Muscle of leg (tissue), 16 donors: ENCODE data around the gene SPIB. TPM values are rescaled to one million over a fixed set of nuclear protein-coding genes. Genes with fewer than 3 reads are reported as not detected.

Experiments used
- DNase-seq: peaks from one replicate; pipeline ENCODE4 v3.0.0; 2013
- H3K27ac ChIP-seq: one replicate; pipeline ENCODE4 v1.5.1; 2013; ENCODE audit warnings: mild to moderate bottlenecking, low read length, control low read depth
- H3K27me3 ChIP-seq: one replicate; pipeline ENCODE4 v1.6.1; 2013; ENCODE audit warnings: low read length; ENCODE audit not compliant: control insufficient read depth, insufficient read depth
- H3K36me3 ChIP-seq: one replicate; pipeline ENCODE4 v1.6.1; 2013; ENCODE audit warnings: low read length; ENCODE audit not compliant: control insufficient read depth, insufficient read depth
- H3K4me1 ChIP-seq: one replicate; pipeline ENCODE4 v1.6.1; 2013; ENCODE audit warnings: low read length; ENCODE audit not compliant: control insufficient read depth, insufficient read depth
- H3K4me3 ChIP-seq: one replicate; pipeline ENCODE4 v1.5.1; 2013; ENCODE audit warnings: low read length, control low read depth
- H3K9me3 ChIP-seq: replicated peaks from 2 replicates; pipeline ENCODE4 v1.6.1; 2013; ENCODE audit warnings: low read depth, low read length; ENCODE audit not compliant: control insufficient read depth
- WGBS: methylation state at CpG from one replicate; pipeline ENCODE4 v1.1.5; 2013; ENCODE audit warnings: missing lambda C conversion rate; ENCODE audit not compliant: insufficient coverage; 5-methylcytosine and 5-hydroxymethylcytosine counted together
- long read RNA-seq, 11 donors: transcript quantifications; one replicate each; lab custom pipeline, GENCODE V29; 2026
- polyA plus RNA-seq, 8 donors: library from polyadenylated mRNA; unstranded; fragments of 120-200 nt; gene quantifications; one replicate each; pipeline versions ENCODE4 v1.2.1 to v1.2.3, GENCODE V29; 2013; ENCODE audit warnings: inconsistent platforms in 1 of 8, low replicate concordance in 1 of 8; ENCODE audit not compliant: insufficient read length in 8 of 8, insufficient read depth in 1 of 8
- total RNA-seq: library from RNA; stranded (reverse); fragments of 120-200 nt; gene quantifications from one replicate; pipeline ENCODE4 v1.2.4, GENCODE V29; 2013

Gene SPIB
- total RNA-seq (0.04 TPM), polyA plus RNA-seq (under 1 TPM; 0.11 to 0.96 (median 0.61) TPM)
- long read RNA-seq, donor 1, result 0 reads
- long read RNA-seq, donor 2, result 0 reads
- long read RNA-seq, donor 3, result 0 reads
- long read RNA-seq, donor 4, result 0 reads
- long read RNA-seq, donor 5, result 0 reads
- long read RNA-seq, donor 6, result 0 reads
- long read RNA-seq, donor 7, result 0 reads
- long read RNA-seq, donor 8, result 0 reads
- long read RNA-seq, donor 9, result 0 reads
- long read RNA-seq, donor 10, partial matches to known transcripts, result 0 of 1 reads
- long read RNA-seq, donor 10, other reads (novel, unspliced or antisense), result 0 of 1 reads
- long read RNA-seq, donor 11, result 0 reads

- peaks cover 32% of the 10 kb centered on the region for H3K27me3 ChIP-seq
- 15% methylated on average over 13 of the region's 34 CpGs for WGBS
- DNase-seq, result no peak
- H3K4me3 ChIP-seq, result no peak within 1 kb of the TSS
- H3K36me3 ChIP-seq, result no peaks in the 10 kb centered on the region
- H3K4me1 ChIP-seq, result peaks cover 14% of the 10 kb centered on the region
- no peaks in the 10 kb centered on the region for H3K9me3 ChIP-seq
- H3K27ac ChIP-seq, result no peak within 1 kb of the TSS
Measured at GRCh38 chr19:50418176-50419021, at the start of gene SPIB. Gene SPIB (plus strand): TSS chr19:50418938. CDS start chr19:50418963, 25 bp downstream.

GRCh38 chr19:50371914-50372475 is 46.7 kb upstream of the SPIB start:
- no peak for DNase-seq
- H3K4me1 ChIP-seq, result peaks cover 14% of the 10 kb centered on the region
- H3K27me3 ChIP-seq, result no peaks in the 10 kb centered on the region
- H3K9me3 ChIP-seq, result no peaks in the 10 kb centered on the region
- WGBS, result 76% methylated on average over 4 of the region's 10 CpGs
- H3K27ac ChIP-seq, result no peak overlapping the region
- H3K36me3 ChIP-seq, result no peaks in the 10 kb centered on the region
- no peak overlapping the region for H3K4me3 ChIP-seq

GRCh38 chr19:50376166-50377050 is 42.3 kb upstream of the SPIB start, which contains the start of gene NR1H2:
Gene NR1H2 (plus strand): TSS chr19:50376457. CDS start chr19:50377606, 1,149 bp downstream.
- no peaks in the 10 kb centered on the region for H3K9me3 ChIP-seq
- peak; percentile 99 for DNase-seq
- WGBS, result under 1% methylated on average over 31 of the region's 67 CpGs

GRCh38 chr19:50377051-50377461 is 41.7 kb upstream of the SPIB start:
- DNase-seq, result peak; percentile 43
- 30% methylated on average over 7 of the region's 7 CpGs for WGBS
- Histone ChIP-seq H3K9me3 (no peaks in the 10 kb centered on the region), H3K36me3 (peaks cover 45% of the 10 kb centered on the region), H3K4me1 (peaks cover 17% of the 10 kb centered on the region), H3K27me3 (no peaks in the 10 kb centered on the region), H3K4me3 (no peak overlapping the region), H3K27ac (peak overlapping the region; percentile 42)

More at GRCh38 chr19:50376166-50377050, 42.3 kb upstream of the SPIB start, which contains the start of gene NR1H2:
- Histone ChIP-seq H3K4me1 (peaks cover 17% of the 10 kb centered on the region), H3K4me3 (peak within 1 kb of the TSS; percentile 99), H3K27ac (peak within 1 kb of the TSS; percentile 100), H3K36me3 (peaks cover 40% of the 10 kb centered on the region), H3K27me3 (no peaks in the 10 kb centered on the region)

GRCh38 chr19:50377517-50377916 is 41.2 kb upstream of the SPIB start:
- H3K27ac ChIP-seq, result no peak overlapping the region
- H3K9me3 ChIP-seq, result no peaks in the 10 kb centered on the region
- DNase-seq, result no peak
- no CpG with 5 or more reads among the region's 9 CpGs for WGBS
- H3K27me3 ChIP-seq, result no peaks in the 10 kb centered on the region
- H3K4me1 ChIP-seq, result peaks cover 17% of the 10 kb centered on the region
- peaks cover 50% of the 10 kb centered on the region for H3K36me3 ChIP-seq
- no peak overlapping the region for H3K4me3 ChIP-seq

- WGBS, result 93% methylated on average over 32 of the region's 36 CpGs
- Histone ChIP-seq H3K27me3 (no peaks in the 10 kb centered on the region), H3K36me3 (peaks cover 53% of the 10 kb centered on the region), H3K4me1 (peaks cover 17% of the 10 kb centered on the region), H3K4me3 (no peak overlapping the region), H3K27ac (no peak overlapping the region), H3K9me3 (no peaks in the 10 kb centered on the region)
- DNase-seq, result no peak
Measured at GRCh38 chr19:50378169-50378862, 40.4 kb upstream of the SPIB start.

- no peak overlapping the region for H3K4me3 ChIP-seq
- DNase-seq, result no peak
- no peaks in the 10 kb centered on the region for H3K27me3 ChIP-seq
- no peaks in the 10 kb centered on the region for H3K9me3 ChIP-seq
- H3K27ac ChIP-seq, result no peak overlapping the region
- H3K36me3 ChIP-seq, result peaks cover 53% of the 10 kb centered on the region
- H3K4me1 ChIP-seq, result peaks cover 21% of the 10 kb centered on the region
- over 99% methylated on average over 10 of the region's 10 CpGs for whole genome bisulfite sequencing
Measured at GRCh38 chr19:50378863-50379236, 39.9 kb upstream of the SPIB start.

- no peak for DNase-seq
- Histone ChIP-seq H3K9me3 (no peaks in the 10 kb centered on the region), H3K27ac (no peak overlapping the region), H3K4me1 (peaks cover 22% of the 10 kb centered on the region), H3K27me3 (no peaks in the 10 kb centered on the region), H3K4me3 (no peak overlapping the region), H3K36me3 (peaks cover 53% of the 10 kb centered on the region)
- 95% methylated on average over 11 of the region's 11 CpGs for WGBS
Measured at GRCh38 chr19:50379602-50380001, 39.1 kb upstream of the SPIB start.

- Histone ChIP-seq H3K9me3 (no peaks in the 10 kb centered on the region), H3K4me1 (peaks cover 28% of the 10 kb centered on the region), H3K27ac (no peak overlapping the region), H3K4me3 (no peak overlapping the region), H3K27me3 (no peaks in the 10 kb centered on the region), H3K36me3 (peaks cover 53% of the 10 kb centered on the region)
- WGBS, result 59% methylated on average over 4 of the region's 11 CpGs
- no peak for DNase-seq
Measured at GRCh38 chr19:50380137-50380536, 38.6 kb upstream of the SPIB start.
